Keratinocyte (primary cell): ENCODE data around the gene KIF5A.

ENCODE experiments used
- CTCF ChIP-seq, 3 experiments: IDR thresholded peaks in 1 of 3; conservative IDR thresholded peaks in 1 of 3; optimal IDR thresholded peaks in 1 of 3; 2 replicates in 2 of 3; 3 replicates in 1 of 3; pipeline versions ENCODE3 to v1.5.1; 2011; ENCODE audit warnings: low read length in 3 of 3, mild to moderate bottlenecking in 3 of 3, moderate library complexity in 2 of 3, control low read depth in 1 of 3, inconsistent platforms in 1 of 3; ENCODE audit not compliant: insufficient read depth in 2 of 3; ENCODE audit errors: extremely low read depth in 1 of 3
- EZH2 ChIP-seq: IDR thresholded peaks from one replicate; pipeline ENCODE4 v1.6.1; 2012; ENCODE audit warnings: inconsistent platforms, mild to moderate bottlenecking, low read length, moderate library complexity

DNA sequence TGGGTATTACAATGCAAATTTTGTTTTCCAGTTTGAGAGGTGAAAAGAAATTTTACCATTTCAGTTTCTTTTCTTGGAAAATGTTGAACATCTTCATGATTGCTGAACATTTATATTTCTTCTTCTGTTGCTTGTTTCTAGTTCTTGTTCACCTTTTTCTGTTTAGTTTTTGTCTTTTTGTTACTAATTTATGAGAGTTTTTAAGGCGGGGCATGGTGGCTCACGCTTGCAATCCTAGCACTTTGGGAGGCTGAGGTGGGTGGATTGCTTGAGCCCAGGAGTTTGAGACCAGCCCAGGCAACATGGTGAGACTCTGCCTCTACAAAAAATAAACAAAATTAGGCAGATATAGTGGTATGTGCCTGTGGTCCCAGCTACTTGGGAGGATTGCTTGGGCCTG lies 10.7 kb downstream of the KIF5A start:
- TF ChIP-seq CTCF (optimal IDR thresholded peaks at IDR 0.05 in 1 of 3, IDR thresholded peaks at IDR 0.05 in 1 of 3, conservative IDR thresholded peaks at IDR 0.05 in 1 of 3; ENCODE audit: extremely low read depth in 1 of 3, insufficient read depth in 2 of 3, low read length in 3 of 3) (no peak), EZH2 (no peak)
